Nephron (organoid): ENCODE measurements around the gene SULT1A1.
A peak's percentile ranks its signal among the peaks of the same experiment; 100 is the strongest.
"Not testable (repeated sequence)": the region's sequence is repeated elsewhere in the genome, so short reads cannot be mapped to it uniquely, and the experiment has no call there.

Experiments used
- H3K27ac Mint-ChIP-seq, 3 experiments: 2 replicates each; pipeline ENCODE4 v1.8.0; 2020; ENCODE audit warnings: mixed read lengths in 3 of 3, mild to moderate bottlenecking in 2 of 3, moderate library complexity in 1 of 3
- H3K27me3 Mint-ChIP-seq: 2 replicates; pipeline ENCODE4 v1.8.0; 2021; ENCODE audit warnings: low read depth, mild to moderate bottlenecking, moderate library complexity, mixed read lengths
- H3K36me3 Mint-ChIP-seq: 2 replicates; pipeline ENCODE4 v1.8.0; 2020; ENCODE audit warnings: low read depth, mixed read lengths
- H3K4me1 Mint-ChIP-seq: 2 replicates; pipeline ENCODE4 v1.8.0; 2020; ENCODE audit warnings: mixed read lengths
- H3K4me3 Mint-ChIP-seq, 3 experiments: 2 replicates each; pipeline ENCODE4 v1.8.0; 2020; ENCODE audit warnings: mild to moderate bottlenecking in 3 of 3, mixed read lengths in 3 of 3, moderate library complexity in 2 of 3
- H3K9me3 Mint-ChIP-seq: 2 replicates; pipeline ENCODE4 v1.8.0; 2020; ENCODE audit warnings: mixed read lengths
- TF ChIP-seq, protein P1 (sequence below), 3 experiments: fragments of 200-600 bp; sonication (generic); IDR thresholded peaks; one replicate each; pipeline ENCODE4 v1.5.0; 2021; ENCODE audit warnings: antibody characterized with exemption in 3 of 3; ENCODE audit not compliant: unreplicated experiment in 3 of 3

The SULT1A1 gene

DNA sequence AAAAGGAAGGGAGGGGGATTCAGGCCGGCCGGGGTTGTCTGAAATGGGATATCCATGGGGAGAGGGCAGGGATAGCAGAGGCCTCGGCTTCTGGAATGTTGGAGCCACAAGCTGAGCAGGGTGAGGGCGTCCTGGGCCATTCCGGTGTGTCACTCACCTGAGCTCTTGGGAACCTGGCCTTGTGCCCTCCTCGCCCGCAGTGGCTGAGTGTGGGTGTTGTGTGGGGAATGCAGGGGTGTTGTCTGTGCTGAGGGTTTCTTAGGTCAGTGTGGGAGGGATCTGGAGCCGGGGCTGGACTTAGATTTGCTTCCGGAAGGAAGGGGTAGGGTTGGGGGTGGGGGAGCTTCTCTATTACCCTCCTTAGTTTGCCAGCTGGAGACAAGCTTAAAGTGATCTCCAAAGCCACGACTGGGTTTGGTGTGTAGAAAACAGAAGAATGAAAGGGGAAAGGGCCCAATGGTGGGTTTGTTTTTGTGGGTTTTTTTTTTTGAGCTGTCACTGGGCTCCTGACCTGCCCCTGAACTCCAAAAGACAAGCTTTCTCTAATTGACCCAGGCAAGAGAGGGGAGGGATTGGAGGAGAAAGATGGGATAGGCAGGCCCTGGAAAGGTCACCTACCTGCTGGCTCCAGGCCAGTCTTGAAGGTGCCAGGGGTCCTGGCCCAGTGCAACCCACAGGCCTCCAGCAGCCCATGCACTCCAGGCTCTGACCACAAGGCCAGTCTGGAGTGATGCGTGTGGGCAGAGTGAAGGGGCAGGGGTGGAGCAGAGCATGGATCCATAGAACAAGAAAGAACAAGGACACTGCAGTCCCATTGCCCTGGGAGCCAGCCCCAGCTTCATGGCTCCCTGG lies 12.8 kb downstream of the SULT1A1 start, which contains the start of gene SULT1A2:
Gene SULT1A2 (minus strand): TSS at position 211 of the 852 bp plus-strand sequence. CDS start 1,120 bp downstream, outside the sequence.
- TF ChIP-seq, protein P1, sequence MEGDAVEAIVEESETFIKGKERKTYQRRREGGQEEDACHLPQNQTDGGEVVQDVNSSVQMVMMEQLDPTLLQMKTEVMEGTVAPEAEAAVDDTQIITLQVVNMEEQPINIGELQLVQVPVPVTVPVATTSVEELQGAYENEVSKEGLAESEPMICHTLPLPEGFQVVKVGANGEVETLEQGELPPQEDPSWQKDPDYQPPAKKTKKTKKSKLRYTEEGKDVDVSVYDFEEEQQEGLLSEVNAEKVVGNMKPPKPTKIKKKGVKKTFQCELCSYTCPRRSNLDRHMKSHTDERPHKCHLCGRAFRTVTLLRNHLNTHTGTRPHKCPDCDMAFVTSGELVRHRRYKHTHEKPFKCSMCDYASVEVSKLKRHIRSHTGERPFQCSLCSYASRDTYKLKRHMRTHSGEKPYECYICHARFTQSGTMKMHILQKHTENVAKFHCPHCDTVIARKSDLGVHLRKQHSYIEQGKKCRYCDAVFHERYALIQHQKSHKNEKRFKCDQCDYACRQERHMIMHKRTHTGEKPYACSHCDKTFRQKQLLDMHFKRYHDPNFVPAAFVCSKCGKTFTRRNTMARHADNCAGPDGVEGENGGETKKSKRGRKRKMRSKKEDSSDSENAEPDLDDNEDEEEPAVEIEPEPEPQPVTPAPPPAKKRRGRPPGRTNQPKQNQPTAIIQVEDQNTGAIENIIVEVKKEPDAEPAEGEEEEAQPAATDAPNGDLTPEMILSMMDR (IDR thresholded peaks at IDR 0.05; ENCODE audit: unreplicated experiment in 3 of 3) = no peak
- peaks cover 10% of the 10 kb centered on the region for H3K4me1 Mint-ChIP-seq
- no peaks in the 10 kb centered on the region for H3K27me3 Mint-ChIP-seq
- H3K27ac Mint-ChIP-seq = peak within 1 kb of the TSS; percentile 76 to 94 (median 86)
- H3K4me3 Mint-ChIP-seq = peak within 1 kb of the TSS; percentile 28 to 72 (median 50)
- H3K36me3 Mint-ChIP-seq = peaks cover 11% of the 10 kb centered on the region
- no peaks in the 10 kb centered on the region for H3K9me3 Mint-ChIP-seq

DNA sequence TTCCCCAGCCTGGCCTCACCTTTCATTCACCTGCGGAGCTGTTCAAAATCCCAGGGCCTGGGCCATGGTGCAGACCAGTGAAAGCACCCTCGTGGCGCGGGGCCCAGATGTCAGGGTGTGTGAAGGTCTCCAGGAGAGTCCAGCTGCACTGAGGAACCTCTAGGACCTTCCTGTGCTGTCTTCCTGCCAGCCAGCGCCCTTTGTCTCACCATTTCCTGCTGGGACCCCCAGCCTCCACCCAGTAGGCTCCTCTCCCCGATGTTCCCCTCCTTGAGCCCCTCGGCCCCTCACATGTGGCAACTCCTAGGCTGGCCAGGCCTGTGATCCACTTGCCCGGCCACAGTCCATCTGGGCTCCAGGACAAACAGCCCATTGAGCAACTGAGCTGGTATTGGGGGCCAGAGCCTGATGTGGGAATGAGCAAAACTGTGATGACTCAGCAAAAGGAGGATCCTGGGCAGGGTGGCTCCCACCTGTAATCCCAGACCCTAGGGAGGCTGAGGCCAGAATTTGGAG lies 13.7 kb downstream of the SULT1A1 start:
- Mint-ChIP-seq H3K27me3 (no peaks in the 10 kb centered on the region), H3K4me1 (peaks cover 10% of the 10 kb centered on the region), H3K9me3 (no peaks in the 10 kb centered on the region), H3K4me3 (peak overlapping the region in 1 of 3 experiments; percentile 68), H3K36me3 (peaks cover 15% of the 10 kb centered on the region), H3K27ac (peak overlapping the region in 1 of 3 experiments; percentile 16)
- TF ChIP-seq, protein P1 (IDR thresholded peaks at IDR 0.05; ENCODE audit: unreplicated experiment in 3 of 3) = no peak

DNA sequence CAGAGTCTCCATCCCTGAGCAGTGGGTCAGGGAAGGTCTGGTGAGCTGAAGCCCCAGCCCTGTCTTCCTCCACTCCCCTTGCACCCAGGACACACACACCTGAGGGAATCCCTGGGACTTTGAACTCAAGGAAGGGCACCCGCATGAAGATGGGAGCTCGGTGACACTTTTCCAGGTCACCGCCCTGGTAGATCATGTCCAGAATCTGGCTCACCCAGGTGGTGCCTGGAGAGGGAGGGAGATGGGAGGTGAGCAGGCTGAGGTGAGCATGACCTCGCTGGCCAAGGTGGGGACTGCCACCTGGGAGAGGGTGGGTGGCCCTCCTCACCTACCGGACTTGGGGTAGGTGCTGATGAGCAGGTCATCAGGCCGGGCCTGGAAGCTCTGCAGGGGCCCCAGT lies 14.4 kb downstream of the SULT1A1 start:
- H3K9me3 Mint-ChIP-seq, H3K4me1 Mint-ChIP-seq, H3K27ac Mint-ChIP-seq, H3K4me3 Mint-ChIP-seq, H3K27me3 Mint-ChIP-seq: not testable (repeated sequence)
- H3K36me3 Mint-ChIP-seq = peaks cover 15% of the 10 kb centered on the region

DNA sequence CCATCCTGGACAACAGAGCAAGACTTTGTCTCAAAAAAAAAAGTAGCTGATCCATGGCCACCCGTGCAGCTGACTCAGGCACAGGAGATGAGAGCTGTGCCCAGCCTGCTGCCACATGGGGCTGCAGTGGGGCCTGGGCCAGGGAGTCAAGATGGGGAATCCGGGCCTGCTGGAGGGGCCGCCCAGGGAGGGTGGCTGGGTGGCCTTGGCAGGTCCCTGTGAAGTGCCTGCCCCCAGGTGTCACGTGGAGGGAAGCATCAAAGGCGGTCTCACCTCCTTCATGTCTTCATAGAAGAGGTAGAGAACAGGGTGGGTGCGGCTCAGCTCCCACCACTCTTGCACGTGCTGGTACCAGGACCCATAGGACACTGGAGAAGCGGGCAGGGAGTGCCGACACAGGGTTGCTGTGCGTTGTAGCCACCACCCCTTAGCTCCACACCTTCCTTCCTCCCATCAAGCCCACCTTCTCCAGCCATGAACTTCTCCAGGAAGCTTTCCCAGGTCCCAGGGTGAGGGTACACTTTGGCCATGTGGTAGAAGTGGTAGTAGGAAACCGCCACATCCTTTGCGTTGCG lies 16.8 kb downstream of the SULT1A1 start:
- Mint-ChIP-seq H3K27me3 (peaks cover 3% of the 10 kb centered on the region), H3K4me1 (peaks cover 10% of the 10 kb centered on the region), H3K9me3 (no peaks in the 10 kb centered on the region), H3K27ac (no peak overlapping the region), H3K4me3 (no peak overlapping the region), H3K36me3 (peaks cover 28% of the 10 kb centered on the region)
- TF ChIP-seq, protein P1 (IDR thresholded peaks at IDR 0.05; ENCODE audit: unreplicated experiment in 3 of 3) = no peak

DNA sequence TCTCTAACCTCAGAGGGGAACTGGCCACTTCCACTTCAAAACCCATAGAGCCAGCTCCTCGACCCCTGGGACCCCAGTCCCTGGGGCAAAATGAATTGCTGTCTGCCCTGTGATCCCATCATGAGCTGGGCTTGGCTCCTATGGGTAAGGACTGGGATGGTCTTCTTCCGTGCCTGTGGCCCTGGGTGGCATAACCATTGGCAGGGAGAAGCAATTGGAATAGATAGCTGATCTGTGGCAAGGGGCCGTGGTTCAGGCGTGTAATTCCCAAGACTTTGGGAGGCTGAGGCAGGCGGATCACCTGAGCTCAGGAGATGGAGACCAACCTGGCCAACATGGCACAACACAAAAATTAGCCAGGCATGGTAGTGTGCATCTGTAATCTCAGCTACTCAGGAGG lies 17.3 kb downstream of the SULT1A1 start:
- Mint-ChIP-seq H3K36me3 (peaks cover 28% of the 10 kb centered on the region), H3K27ac (no peak overlapping the region), H3K4me1 (peaks cover 10% of the 10 kb centered on the region), H3K4me3 (no peak overlapping the region), H3K9me3 (no peaks in the 10 kb centered on the region), H3K27me3 (peaks cover 3% of the 10 kb centered on the region)
- TF ChIP-seq, protein P1 (IDR thresholded peaks at IDR 0.05; ENCODE audit: unreplicated experiment in 3 of 3) = no peak

DNA sequence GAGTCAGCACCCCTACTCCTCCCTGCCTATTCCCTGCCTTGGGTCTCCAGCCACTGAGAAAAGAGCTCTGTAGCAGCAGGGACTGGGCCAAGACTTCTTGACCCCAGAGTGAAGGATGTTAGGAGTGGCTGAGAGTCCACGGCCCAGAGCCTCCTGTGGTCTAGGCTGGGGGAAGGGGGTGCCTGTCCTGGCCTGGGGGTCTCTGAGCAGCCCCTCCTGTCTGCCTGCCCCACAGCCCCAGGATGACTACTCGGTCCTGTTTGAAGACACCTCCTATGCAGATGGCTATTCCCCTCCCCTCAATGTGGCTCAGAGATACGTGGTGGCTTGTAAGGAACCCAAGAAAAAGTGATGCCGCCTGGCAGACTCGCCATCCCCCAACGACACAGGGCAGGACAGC lies 18.5 kb downstream of the SULT1A1 start:
- Mint-ChIP-seq H3K4me3 (no peak overlapping the region), H3K27ac (no peak overlapping the region), H3K36me3 (peaks cover 35% of the 10 kb centered on the region), H3K4me1 (no peaks in the 10 kb centered on the region), H3K27me3 (peaks cover 3% of the 10 kb centered on the region), H3K9me3 (no peaks in the 10 kb centered on the region)
- TF ChIP-seq, protein P1 (IDR thresholded peaks at IDR 0.05; ENCODE audit: unreplicated experiment in 3 of 3) = no peak
